ENCODE measurements around the gene POP5. TPM values are rescaled to one million over a fixed set of nuclear protein-coding genes. Genes with fewer than 3 reads are reported as not detected.
"Not testable (repeated sequence)": the region's sequence is repeated elsewhere in the genome, so short reads cannot be mapped to it uniquely, and the experiment has no call there.

The POP5 gene
- polyA plus RNA-seq, 12 donors: 19.8 to 45.7 (median 24.0) TPM; not detected in 1

- DNase-seq: no peak
Measured at GRCh38 chr12:120539303-120539702, 41.9 kb downstream of the POP5 start.

DNA sequence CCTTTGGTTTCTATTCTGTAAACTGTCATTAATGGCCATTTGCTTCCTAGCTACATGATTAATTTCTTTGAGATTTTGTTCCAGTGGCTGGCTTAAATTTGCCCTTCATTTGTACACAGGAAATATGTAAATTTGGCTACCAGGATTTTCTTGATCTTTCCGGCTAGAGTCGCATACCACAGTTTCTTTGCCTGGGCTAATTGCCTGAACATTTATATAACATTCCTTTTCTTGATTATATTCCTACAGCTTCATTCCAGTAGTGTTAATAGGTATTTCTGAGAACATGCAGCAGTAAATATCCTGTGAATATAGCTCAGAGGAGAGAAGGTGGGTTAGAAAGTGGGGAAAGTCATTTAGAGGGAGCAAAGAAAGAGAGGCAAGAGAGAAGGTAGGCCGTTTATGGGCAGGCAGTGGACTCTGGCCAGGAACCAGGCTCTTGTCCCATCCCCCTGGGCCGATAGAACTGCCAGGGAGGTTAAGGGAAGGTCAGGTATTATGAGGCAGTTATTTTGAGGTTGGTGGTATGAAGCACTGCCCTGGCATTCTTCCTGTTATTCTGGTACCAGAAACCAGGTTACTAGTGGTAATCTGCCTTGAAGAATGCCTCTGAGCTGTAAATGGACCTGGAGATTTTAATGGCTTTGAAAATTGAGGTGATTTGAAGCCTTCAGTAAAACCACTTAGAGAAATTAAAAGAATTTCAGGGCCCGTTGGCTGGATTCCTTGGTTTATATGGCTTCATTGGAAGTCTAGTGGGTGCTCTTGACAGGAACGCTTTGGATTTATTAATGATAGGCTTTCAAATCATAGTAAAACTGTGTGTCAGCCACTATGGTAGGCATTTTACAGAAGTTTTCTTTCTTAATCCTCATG, 42.7 kb downstream of the POP5 start:
- DNase-seq: no peak

GRCh38 chr12:120537856-120538220, 43.4 kb downstream of the POP5 start:
- no peak for DNase-seq

GRCh38 chr12:120536064-120536791, 45.0 kb downstream of the POP5 start:
- no peak for DNase-seq

DNA sequence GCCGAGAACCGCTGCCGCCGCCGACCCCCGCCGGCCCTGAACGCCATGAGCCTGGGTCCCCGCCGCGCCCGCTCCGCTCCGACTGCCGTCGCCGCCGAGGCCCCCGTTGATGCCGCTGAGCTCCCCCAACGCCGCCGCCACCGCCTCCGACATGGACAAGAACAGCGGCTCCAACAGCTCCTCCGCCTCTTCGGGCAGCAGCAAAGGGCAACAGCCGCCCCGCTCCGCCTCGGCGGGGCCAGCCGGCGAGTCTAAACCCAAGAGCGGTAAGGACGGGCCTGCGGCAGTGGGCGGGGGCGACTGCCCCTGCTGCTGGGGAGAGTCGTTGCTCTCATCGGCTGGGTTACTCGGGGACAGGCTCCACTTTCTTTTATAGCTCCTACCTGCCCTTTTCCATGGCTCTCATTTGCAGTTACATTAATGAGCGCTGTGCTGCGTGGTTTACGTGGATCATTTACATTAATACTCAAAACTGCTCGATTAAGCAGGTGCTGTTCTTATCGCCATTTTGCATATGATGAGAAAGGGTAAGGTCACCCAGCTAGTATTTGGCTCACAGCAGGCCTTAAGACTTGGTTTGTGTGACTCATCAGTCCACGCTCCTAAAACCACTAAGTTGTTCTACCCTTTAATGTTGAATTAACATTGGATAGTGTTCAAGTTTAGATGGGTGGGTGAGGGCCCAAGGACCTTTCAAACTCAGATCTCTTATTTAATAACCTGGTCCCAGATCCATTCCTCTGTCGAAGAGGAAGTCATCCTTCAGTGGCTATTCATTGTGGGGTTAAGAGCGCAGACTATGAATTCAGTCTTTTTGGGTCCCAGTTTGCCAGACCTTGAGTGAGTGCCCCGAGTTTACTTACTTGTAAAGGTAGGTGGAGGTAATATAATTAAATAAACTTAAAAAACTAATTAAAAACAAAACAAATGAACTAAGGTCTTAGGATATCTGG, 46.2 kb downstream of the POP5 start:
- DNase-seq: peak; percentile 43

DNA sequence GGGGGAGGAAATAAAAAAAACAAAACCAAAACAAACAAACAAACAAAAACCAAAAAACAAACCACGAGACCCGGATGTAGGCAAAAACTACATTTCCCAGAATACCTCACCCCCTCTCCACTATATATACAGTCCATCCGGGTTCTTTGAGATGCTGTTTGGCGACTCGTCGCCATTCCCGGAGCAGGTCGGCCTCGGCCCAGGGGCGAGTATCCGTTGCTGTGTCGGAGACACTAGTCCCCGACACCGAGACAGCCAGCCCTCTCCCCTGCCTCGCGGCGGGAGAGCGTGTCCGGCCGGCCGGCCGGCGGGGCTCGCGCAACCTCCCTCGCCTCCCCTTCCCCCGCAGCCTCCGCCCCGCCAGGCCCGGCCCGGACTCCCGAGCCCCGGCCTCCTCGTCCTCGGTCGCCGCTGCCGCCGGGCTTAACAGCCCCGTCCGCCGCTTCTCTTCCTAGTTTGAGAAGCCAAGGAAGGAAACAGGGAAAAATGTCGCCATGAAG, 46.9 kb downstream of the POP5 start, which contains the start of gene RNF10:
Gene RNF10 (plus strand): TSS at position 154 of the 500 bp plus-strand sequence. CDS start 456 bp downstream, outside the sequence.
- DNase-seq: peak; percentile 93

DNA sequence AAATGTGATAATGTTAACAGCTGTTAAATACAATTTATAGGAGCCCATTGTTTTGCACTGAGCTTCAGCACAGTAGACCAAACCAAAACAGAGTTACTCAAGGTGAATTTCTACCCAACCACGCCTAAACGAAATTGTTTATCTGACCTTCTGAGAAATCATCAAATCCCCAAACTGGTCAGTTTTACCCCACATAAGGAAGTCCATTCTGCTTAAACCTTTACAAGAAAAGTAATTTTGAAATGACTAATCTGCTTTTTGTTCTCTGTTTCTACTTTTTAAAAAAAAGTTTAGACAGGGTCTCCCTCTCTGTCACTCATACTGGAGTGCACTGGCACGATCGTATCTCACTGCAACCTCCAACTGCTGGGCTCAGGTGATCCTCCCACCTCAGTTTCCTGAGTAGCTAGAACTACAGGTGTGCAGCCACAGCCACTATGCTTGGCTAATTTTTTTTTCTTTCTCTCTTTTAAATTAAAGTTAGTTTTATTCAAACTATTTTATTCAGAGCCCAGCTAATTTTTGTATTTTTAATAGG, 48.4 kb downstream of the POP5 start:
- DNase-seq: no peak

DNA sequence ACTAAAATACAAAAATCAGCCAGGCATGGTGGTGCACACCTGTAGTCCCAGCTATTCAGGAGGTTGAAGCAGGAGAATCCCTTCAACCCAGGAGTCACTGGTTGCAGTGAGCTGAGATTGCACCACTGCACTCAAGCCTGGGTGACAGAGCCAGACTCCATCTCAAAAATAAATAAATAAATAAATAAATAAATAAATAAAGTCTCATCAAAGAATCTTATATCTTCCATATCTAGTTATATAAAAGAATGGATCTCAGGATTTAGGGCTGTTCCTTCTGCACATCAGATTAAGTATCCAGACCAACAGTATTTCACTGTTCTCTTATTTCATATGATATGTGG, 50.8 kb downstream of the POP5 start:
- DNase-seq: not testable (repeated sequence)

- peak; percentile 43 for DNase-seq
Measured at GRCh38 chr12:120529641-120530417, 51.4 kb downstream of the POP5 start.

DNA sequence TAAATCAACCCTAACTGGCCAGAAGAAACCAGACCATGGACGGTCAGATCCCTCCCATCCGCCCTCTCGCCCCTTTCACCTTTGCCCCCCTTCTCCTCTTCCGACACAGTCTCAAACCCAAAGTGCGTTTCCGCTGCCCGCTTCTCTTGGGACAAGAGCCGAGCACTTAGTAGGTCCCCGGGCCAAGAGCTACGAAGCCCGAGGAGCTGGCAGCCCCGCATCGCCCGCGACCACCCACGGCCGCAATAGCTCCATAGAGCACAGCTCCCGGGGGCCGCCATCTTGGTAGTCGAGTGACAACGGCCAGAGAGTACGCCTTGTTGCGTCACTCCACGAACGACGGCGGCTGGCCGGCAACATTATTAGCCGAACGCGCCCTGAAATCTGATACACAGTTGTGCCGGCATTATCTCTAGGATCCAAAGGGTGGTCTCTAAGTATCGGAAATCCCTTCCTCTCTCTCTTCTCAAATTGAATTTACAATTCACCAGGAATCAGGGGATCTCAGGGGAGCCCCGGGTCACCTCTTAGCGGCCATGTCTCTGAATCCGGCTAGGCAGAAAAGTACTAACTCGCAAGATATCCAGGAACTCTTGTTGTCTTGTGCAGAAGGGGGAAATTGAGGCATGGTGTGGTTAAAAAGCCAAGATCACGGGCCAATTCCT, 52.2 kb downstream of the POP5 start, which contains the start of gene COQ5:
Gene COQ5 (minus strand): TSS at position 298 of the 665 bp plus-strand sequence. CDS start 17 bp downstream, at position 281.
- DNase-seq: peak; percentile 95

Other genes with a start within 250 kb of the POP5 start
- 1 to 10 TPM in 11 of 12 donors, not detected in 1; 3.0 to 6.5 (median 4.0) TPM for gene MSI1, start 212.2 kb downstream of the POP5 start, polyA plus RNA-seq (ENCODE audit: insufficient read length in 12 of 12)
- 100 to 1,000 TPM in 6 of 12 donors, 10 to 100 TPM in 5, not detected in 1; 80.1 to 195 (median 107) TPM for gene COX6A1, start 143.3 kb downstream of the POP5 start, polyA plus RNA-seq (ENCODE audit: insufficient read length in 12 of 12)
- 10 to 100 TPM in 11 of 12 donors, not detected in 1; 16.8 to 43.3 (median 35.4) TPM for gene TRIAP1, start 135.0 kb downstream of the POP5 start, polyA plus RNA-seq (ENCODE audit: insufficient read length in 12 of 12)
- 10 to 100 TPM in 11 of 12 donors, not detected in 1; 10.6 to 22.1 (median 16.9) TPM for gene GATC, start 135.0 kb downstream of the POP5 start, polyA plus RNA-seq (ENCODE audit: insufficient read length in 12 of 12)
- gene SRSF9, start 111.7 kb downstream of the POP5 start, polyA plus RNA-seq (ENCODE audit: insufficient read length in 12 of 12): 100 to 1,000 TPM in 4 of 12 donors, 10 to 100 TPM in 8; 72.6 to 467 (median 93.0) TPM
- 100 to 1,000 TPM in 11 of 12 donors, not detected in 1; 258 to 571 (median 356) TPM for gene DYNLL1, start 85.3 kb downstream of the POP5 start, polyA plus RNA-seq (ENCODE audit: insufficient read length in 12 of 12)
- 10 to 100 TPM in 11 of 12 donors, not detected in 1; 25.1 to 42.2 (median 36.7) TPM for gene COQ5, start 52.2 kb downstream of the POP5 start, polyA plus RNA-seq (ENCODE audit: insufficient read length in 12 of 12)
- 100 to 1,000 TPM in 11 of 12 donors, not detected in 1; 124 to 271 (median 165) TPM for gene RNF10, start 47.0 kb downstream of the POP5 start, polyA plus RNA-seq (ENCODE audit: insufficient read length in 12 of 12)
- 1 to 10 TPM in 10 of 12 donors, not detected in 2; 1.2 to 4.9 (median 1.9) TPM for gene CABP1, start 59.2 kb upstream of the POP5 start, polyA plus RNA-seq (ENCODE audit: insufficient read length in 12 of 12)
- gene MLEC, start 105.7 kb upstream of the POP5 start, polyA plus RNA-seq (ENCODE audit: insufficient read length in 12 of 12): 10 to 100 TPM in 11 of 12 donors, not detected in 1; 62.0 to 97.5 (median 82.6) TPM
- 10 to 100 TPM in 11 of 12 donors, not detected in 1; 11.0 to 21.9 (median 15.9) TPM for gene UNC119B, start 129.1 kb upstream of the POP5 start, polyA plus RNA-seq (ENCODE audit: insufficient read length in 12 of 12)
- 10 to 100 TPM in 11 of 12 donors, not detected in 1; 10.4 to 32.2 (median 15.1) TPM for gene ACADS, start 144.4 kb upstream of the POP5 start, polyA plus RNA-seq (ENCODE audit: insufficient read length in 12 of 12)

All from muscle of arm (tissue), 12 donors.